GM18873 (cell line): ENCODE results near the gene WDR6.
A peak's percentile ranks its signal among the peaks of the same experiment; 100 is the strongest.

ENCODE experiments used
- ATAC-seq: cut with Tn5 transposase; IDR thresholded peaks from one replicate; pipeline ENCODE4 v1.9.1; 2021; ENCODE audit warnings: mild to moderate bottlenecking, moderate library complexity, moderate number of reproducible peaks; ENCODE audit not compliant: unreplicated experiment, low FRiP score

The WDR6 gene

DNA sequence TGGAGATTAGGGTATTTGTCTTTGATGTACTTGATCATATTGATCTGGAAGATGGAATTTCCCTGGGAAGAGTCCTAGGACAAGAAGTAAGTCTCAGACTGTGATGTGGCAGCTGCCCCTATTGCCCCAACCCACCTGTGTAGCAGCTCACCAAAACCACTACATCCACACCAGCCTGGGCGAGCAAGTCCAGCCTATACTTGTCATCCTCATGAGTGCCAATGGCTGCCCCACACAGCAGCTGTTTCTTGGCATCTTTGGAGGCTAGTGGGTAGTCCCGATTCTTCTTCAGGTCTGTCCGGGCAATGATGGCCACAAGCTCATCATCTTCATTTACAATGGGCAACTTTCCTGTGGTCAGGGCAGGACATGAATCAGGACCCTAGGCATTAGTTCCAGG is 19.3 kb downstream of the WDR6 start:
- ATAC-seq = no peak

DNA sequence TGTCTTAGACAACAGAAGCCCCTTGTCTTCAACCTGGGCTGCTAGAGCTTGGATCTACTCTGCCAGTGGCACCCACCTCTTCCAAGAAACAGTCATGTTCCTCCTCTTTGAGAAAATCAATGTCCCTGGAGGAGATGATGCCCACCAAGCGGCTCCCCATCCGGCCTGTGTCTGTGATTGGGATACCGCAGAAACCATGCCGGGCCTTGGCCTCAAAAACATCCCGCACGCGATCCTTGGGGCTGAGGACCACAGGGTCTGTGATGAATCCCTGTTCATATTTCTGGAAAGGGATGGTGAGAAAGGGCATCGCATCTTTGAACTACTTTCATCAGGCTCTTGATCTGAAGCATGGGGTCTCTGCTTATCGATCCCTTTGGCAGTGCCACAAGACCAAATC is 20.4 kb downstream of the WDR6 start:
- ATAC-seq = no peak

DNA sequence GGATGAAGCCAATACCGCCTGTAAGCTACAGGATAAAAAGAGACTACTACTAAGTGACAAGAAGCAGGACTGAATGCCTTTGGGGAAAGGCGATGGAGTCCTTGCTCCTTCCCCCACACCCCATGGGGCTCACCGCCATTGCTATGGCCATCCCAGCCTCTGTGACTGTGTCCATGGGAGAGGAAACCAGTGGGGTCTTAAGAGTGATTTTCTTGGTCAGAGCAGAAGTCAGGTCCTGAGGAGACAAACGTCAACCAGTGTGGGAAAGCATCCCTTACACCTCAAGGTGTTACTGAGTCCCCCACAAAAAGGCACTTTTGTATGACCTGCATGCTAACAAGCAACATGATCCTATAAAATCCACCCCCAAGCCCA is 21.1 kb downstream of the WDR6 start:
- no peak for ATAC-seq

DNA sequence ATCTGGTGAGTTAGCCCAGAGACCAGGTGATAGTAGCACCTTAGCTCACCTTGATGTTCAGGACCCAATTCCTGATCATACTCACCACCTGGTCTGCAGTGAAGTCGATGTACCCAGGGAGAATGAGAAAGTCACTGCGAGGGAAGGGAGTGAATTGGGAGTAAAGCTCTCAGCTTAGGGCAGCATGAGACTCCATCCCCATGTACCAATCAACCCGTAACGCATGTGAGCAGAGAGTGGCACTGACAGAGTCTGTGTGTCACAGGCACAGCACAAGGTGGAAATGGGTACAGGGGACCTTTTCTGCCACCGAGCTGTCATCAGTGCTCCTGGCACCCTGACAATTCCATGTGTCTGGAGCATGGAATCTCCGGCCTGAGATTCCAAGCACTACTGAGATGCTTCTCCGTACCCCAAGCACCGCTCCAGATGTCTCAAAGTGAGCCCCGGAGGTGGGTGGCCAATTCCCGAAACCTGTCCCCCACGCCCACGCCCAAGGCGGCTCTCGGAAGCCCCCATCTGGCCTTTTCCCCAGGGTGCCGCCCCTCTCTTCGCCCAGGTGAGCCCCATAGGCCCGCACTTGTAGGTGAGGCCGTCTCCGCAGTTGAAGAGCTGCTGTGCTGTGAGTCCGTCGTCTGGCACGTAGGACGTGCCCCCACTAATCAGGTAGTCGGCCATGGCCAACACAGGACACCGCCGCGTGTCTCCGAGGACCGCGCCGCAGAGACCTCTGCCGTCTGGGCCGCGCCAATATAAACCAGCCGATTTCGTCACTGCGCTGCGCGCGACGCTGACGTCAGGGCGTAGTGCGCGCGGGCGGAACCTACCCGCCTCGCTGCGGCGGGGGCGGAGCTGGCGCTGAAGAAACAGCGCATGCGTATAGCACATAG is 21.7 kb downstream of the WDR6 start, which contains the start of gene IMPDH2:
TSS of gene IMPDH2 (minus strand) at position 726 of the 890 bp plus-strand sequence. CDS start at position 678, 48 bp downstream.
- ATAC-seq = peak; percentile 65

DNA sequence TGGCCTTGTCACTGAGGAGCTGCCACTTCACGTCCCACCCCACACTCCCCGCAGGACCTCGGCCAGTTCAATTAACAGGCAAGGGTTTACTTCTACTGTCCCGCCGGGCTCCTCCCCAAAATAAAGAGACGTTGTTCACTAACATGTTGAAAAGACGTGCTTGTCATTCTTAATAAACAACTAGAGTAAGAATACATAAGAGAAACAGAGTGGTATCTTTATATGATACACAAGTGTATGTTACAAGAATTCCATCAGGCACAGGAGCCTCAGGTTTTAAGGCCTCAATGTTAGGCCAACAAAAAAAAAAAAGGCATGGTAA is 22.3 kb downstream of the WDR6 start:
- no peak for ATAC-seq

DNA sequence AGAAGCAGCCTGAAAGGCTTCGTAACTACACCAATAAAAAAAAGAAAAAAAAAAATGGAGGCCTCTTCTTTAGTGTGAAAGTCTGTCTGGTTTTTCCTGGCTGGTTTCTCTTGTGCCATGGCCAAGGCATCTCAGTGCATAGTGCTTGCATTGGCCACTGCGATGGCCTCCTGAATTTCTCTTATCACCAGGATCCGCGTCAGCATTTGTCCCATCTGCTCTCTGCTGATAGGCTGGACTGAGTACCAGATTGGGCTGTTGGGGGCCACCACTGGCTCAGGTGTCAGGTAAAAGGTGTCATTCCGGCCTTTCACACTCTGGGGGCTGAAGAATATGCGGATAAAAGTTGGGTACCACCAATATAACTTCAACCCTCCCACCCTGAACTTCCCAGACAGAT is 23.1 kb downstream of the WDR6 start:
- no peak for ATAC-seq

DNA sequence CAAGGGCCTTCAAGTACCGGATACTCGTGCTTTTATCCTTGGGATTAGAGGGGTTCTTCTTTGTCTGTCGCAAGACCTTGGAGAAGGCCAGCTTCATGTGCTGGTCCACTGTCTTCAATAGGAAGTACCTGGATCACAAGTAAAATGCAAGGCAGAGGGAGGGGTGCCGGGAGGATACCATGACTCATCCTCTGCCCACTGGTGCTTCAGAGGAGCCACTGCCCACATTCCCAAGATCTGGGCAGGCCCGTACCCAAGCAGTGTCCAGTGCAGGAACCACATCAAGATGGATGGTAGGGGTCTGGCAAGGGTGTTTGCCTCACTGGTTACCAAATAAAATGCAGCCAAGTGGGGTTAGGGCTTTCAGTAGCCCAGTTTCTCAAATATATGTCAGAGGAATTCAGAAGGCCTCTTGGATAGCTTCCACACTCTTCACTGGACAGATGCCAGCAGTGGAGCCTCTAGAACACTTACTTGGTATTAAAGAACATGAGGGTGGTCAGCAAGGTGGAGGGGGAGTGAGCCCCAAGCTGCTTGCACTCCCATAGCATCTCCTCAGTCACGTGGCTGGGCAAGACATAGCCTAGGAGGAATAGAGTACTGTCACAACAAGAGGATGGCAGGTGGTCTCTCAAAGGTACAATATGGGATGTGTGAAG is 25.6 kb downstream of the WDR6 start:
- no peak for ATAC-seq

DNA sequence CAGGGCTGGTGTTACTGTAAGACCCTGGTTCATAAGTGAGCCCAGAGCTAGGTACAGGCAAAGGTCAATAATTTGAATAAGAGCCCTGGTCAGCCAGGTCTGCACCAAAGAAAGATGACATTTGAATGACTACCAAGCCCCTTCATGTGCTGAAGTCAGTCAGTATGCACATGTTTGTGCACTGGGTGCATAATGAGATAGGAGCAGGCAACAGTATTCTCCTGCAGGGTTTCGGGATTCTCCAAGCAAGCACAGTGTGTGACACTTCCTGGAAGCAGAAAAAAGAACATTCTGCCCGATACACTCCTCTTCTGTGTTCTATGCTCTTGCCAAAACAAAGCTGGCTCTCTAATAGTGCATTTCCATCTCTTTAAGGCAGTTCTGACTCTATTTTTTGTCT is 27.5 kb downstream of the WDR6 start:
- ATAC-seq = no peak

DNA sequence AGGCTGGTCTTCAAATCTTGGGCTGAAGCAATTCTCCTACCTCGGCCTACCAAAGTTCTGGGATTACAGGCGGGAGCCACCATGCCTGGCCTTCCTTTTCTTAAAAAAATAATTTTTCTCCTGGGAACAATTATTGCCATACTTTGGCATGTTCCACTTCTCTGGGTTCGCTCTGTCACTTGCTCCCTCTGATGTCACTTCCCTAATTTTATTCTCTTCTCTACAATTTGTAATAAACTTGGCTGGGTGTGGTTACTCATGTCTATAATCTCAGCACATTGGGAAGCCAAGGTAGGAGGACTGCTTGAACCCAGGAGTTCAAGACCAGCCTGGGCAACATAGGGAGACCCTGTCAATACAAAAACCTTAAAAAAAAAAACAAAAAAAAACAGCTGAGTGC is 28.1 kb downstream of the WDR6 start:
- ATAC-seq = no peak

DNA sequence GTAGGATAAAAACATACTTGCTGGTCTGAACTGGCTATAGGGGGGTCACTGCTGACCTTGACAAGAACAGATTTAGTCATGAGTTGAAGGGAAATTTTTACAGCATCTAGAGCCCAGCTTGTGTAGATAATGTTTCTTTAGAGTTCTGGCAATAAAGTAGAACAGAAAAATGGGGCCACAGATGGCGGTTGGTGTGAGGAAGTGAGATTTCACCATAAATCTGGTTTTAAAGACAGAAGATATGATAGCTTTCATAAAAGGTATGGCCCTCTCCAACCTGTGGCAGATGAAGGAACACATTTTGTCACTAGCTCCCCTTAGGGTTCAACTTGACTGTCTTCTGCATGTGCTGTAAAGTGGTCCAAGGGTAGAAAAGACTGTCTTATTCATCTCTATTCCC is 46.4 kb downstream of the WDR6 start:
- no peak for ATAC-seq

DNA sequence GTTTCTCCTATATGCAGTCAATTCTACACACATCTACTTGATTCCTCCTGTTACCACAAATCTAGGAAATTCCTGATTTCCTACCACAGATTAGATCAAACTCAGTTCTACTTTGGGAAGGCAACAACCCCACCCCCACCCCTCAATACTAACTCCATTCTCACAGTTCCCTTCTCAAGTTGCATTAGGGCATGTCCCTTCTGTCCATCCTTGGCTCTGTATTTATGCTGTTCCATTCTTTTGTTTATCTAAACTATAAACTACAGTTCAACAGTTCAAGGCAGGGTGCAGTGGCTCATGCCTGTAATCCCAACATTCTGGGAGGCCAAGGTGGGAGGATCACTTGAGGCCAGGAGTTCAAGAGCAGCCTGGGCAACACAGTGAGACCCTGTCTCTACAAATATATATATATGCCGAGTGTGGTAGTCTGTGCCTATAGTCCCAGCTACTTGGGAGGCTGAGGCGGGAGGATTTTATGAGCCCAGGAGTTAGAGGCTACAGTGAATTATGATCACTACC is 47.2 kb downstream of the WDR6 start:
- no peak for ATAC-seq

DNA sequence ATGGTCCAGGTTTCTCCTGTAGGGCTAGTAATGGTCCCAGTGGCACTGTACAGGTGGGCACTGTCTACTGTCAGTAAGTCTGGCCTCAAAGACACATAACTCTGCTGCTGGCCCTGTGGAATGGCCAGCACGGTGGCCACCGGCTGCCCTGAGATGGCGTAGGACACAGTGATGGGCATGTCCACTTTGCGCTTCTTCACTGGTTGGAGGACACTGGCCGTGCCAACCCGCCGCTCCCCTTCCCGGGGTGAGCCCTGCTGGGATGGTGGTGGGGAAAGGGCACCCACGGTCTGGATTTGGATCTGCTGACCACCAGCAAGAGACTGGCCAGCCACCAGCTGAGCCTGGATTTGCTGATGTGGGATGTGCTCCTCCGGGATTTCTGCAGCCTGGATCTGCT is 50.1 kb downstream of the WDR6 start:
- no peak for ATAC-seq

DNA sequence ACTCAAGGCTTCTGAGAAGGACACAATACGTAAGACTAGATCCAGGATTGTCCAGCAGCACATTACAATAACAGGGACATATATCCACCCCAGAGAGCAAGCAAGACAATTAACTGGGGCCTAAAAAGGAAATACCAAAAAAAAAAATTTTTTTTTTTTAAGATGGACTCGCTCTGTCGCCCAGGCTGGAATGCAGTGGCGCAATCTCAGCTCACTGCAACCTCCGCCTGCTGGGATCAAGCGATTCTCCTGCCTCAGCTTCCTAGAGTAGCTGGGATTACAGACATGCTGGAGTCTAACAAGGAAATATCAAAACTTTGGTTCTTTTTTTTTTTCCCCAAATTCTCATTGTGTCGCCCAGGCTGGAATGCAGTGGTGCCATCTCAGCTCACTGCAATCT is 50.8 kb downstream of the WDR6 start:
- ATAC-seq = no peak
